SK-N-SH (cell line): ENCODE measurements around the gene FNDC1. TPM values are rescaled to one million over a fixed set of nuclear protein-coding genes. Genes with fewer than 3 reads are reported as not detected.
A peak's percentile ranks its signal among the peaks of the same experiment; 100 is the strongest.

ENCODE experiments used
- CTCF ChIA-PET: fragments of 300-600, 350-600 bp; formaldehyde crosslinking; extraction: SDS; loops from one replicate; lab custom pipeline; 2021; lab: Yijun Ruan, JAX
- POLR2A ChIA-PET: fragments of 350-600 bp; sonication (Branson Sonifier 250); formaldehyde crosslinking; extraction: SDS; loops from one replicate; lab custom pipeline; 2020; ENCODE audit warnings: antibody characterized with exemption, inconsistent platforms; lab: Yijun Ruan, JAX
- DNase-seq: peaks from one replicate; pipeline ENCODE4 v3.0.0; 2012
- H2AFZ ChIP-seq: fragments of 200-600 bp; sonication (generic); 2 replicates; pipeline ENCODE4 v1.8.1; 2016; ENCODE audit warnings: antibody characterized with exemption, mild to moderate bottlenecking, low read depth
- H3F3A ChIP-seq: fragments of 200-600 bp; sonication (generic); replicated peaks from 2 replicates; pipeline ENCODE3; 2016; ENCODE audit warnings: antibody characterized with exemption, mild to moderate bottlenecking; ENCODE audit not compliant: insufficient read depth
- H3K27ac ChIP-seq, 2 experiments: fragments of 200-500 bp in 1 of 2; fragments of 200-600 bp in 1 of 2; sonication (Bioruptor generic) in 1 of 2; sonication (generic), shearing (Covaris generic) in 1 of 2; 2 replicates each; pipeline versions ENCODE4 v1.5.1 to v1.6.1; 2014 to 2016; ENCODE audit warnings: low read depth in 2 of 2, inconsistent platforms in 1 of 2, low read length in 1 of 2, mild to moderate bottlenecking in 1 of 2, mixed read lengths in 1 of 2
- H3K27me3 ChIP-seq: fragments of 200-600 bp; sonication (generic), shearing (Covaris generic); 2 replicates; pipeline ENCODE4 v1.6.1; 2016; ENCODE audit warnings: mixed run types; ENCODE audit not compliant: insufficient read depth
- H3K36me3 ChIP-seq, 2 experiments: fragments of 200-500 bp in 1 of 2; fragments of 200-600 bp in 1 of 2; sonication (Bioruptor generic) in 1 of 2; sonication (generic) in 1 of 2; replicated peaks in 1 of 2; 2 replicates each; pipeline versions ENCODE3 to v1.5.1; 2014 to 2016; ENCODE audit warnings: low read length in 1 of 2, mild to moderate bottlenecking in 1 of 2; ENCODE audit not compliant: insufficient read depth in 2 of 2, control insufficient read depth in 1 of 2
- H3K4me1 ChIP-seq, 2 experiments: fragments of 200-500 bp in 1 of 2; fragments of 200-600 bp in 1 of 2; sonication (Bioruptor generic) in 1 of 2; sonication (generic), shearing (Covaris generic) in 1 of 2; 2 replicates each; pipeline versions ENCODE4 v1.5.1 to v1.6.1; 2014 to 2016; ENCODE audit warnings: low read depth in 1 of 2, low read length in 1 of 2, mixed run types in 1 of 2; ENCODE audit not compliant: insufficient read depth in 2 of 2, control insufficient read depth in 1 of 2
- H3K4me2 ChIP-seq: fragments of 200-600 bp; sonication (generic), shearing (Covaris generic); 2 replicates; pipeline ENCODE4 v1.6.1; 2017; ENCODE audit warnings: mixed run types
- H3K4me3 ChIP-seq, 2 experiments: fragments of 200-500 bp in 1 of 2; fragments of 200-600 bp in 1 of 2; sonication (Bioruptor generic) in 1 of 2; sonication (generic), shearing (Covaris generic) in 1 of 2; 2 replicates each; pipeline versions ENCODE4 v1.5.1 to v1.8.1; 2014 to 2016; ENCODE audit warnings: low read depth in 2 of 2, inconsistent platforms in 1 of 2, low read length in 1 of 2, mild to moderate bottlenecking in 1 of 2, mixed read lengths in 1 of 2, moderate library complexity in 1 of 2
- H3K79me2 ChIP-seq: fragments of 200-600 bp; sonication (generic); 2 replicates; pipeline ENCODE4 v1.8.1; 2017; ENCODE audit warnings: mild to moderate bottlenecking; ENCODE audit not compliant: insufficient read depth
- H3K9ac ChIP-seq: fragments of 200-600 bp; sonication (generic); 2 replicates; pipeline ENCODE4 v1.6.1; 2017; ENCODE audit warnings: mixed run types
- H3K9me2 ChIP-seq: fragments of 200-600 bp; sonication (generic); 2 replicates; pipeline ENCODE4 v1.6.1; 2017; ENCODE audit warnings: mixed run types
- H3K9me3 ChIP-seq: fragments of 200-600 bp; sonication (generic); 2 replicates; pipeline ENCODE4 v1.6.1; 2017; ENCODE audit warnings: mixed run types, mild to moderate bottlenecking, moderate library complexity
- H4K20me1 ChIP-seq: fragments of 200-600 bp; sonication (generic); 2 replicates; pipeline ENCODE4 v1.6.1; 2017; ENCODE audit warnings: mild to moderate bottlenecking, mixed run types; ENCODE audit not compliant: insufficient read depth
- CTCF ChIP-seq: fragments of 200-600 bp; sonication (generic); IDR thresholded peaks from 2 replicates; pipeline ENCODE4 v1.6.1; 2017; ENCODE audit warnings: antibody characterized with exemption, mild to moderate bottlenecking, moderate library complexity
- ELF1 ChIP-seq: IDR thresholded peaks from 2 replicates; pipeline ENCODE4 v1.4.0; 2012
- EP300 ChIP-seq, 2 experiments: IDR thresholded peaks; 2 replicates each; pipeline versions ENCODE4 v1.4.0 to v1.6.1; 2012; ENCODE audit warnings: borderline replicate concordance in 1 of 2, low read depth in 1 of 2, low read length in 1 of 2
- FOXJ3 ChIP-seq: sonication (generic); formaldehyde crosslinking; IDR thresholded peaks from 2 replicates; pipeline ENCODE4 v1.5.1; 2020; ENCODE audit warnings: mild to moderate bottlenecking, missing genetic modification reagents
- FOXM1 ChIP-seq: IDR thresholded peaks from 2 replicates; pipeline ENCODE4 v1.4.0; 2012; ENCODE audit warnings: low read depth, mild to moderate bottlenecking
- GATA2 ChIP-seq: sonication (generic); formaldehyde crosslinking; IDR thresholded peaks from 2 replicates; pipeline ENCODE4 v1.5.0; 2020; ENCODE audit warnings: mild to moderate bottlenecking, missing genetic modification reagents
- IRF3 ChIP-seq: fragments of 150-350 bp; IDR thresholded peaks from 2 replicates; pipeline ENCODE4 v1.6.1; 2016; ENCODE audit warnings: mild to moderate bottlenecking, low read depth, low read length
- JUND ChIP-seq: IDR thresholded peaks from 2 replicates; pipeline ENCODE4 v1.4.0; 2012
- MAX ChIP-seq: IDR thresholded peaks from 2 replicates; pipeline ENCODE4 v1.4.0; 2012; ENCODE audit warnings: low read depth
- MEF2A ChIP-seq: IDR thresholded peaks from 2 replicates; pipeline ENCODE4 v1.4.0; 2012; ENCODE audit warnings: low read depth, borderline replicate concordance
- MXI1 ChIP-seq: IDR thresholded peaks from 2 replicates; pipeline ENCODE4 v1.6.1; 2012; ENCODE audit warnings: mild to moderate bottlenecking, low read depth, low read length, improper control_type of control experiment
- NRF1 ChIP-seq: IDR thresholded peaks from 2 replicates; pipeline ENCODE4 v1.6.1; 2012; ENCODE audit warnings: low read depth, mild to moderate bottlenecking, low read length
- PBX3 ChIP-seq: IDR thresholded peaks from 2 replicates; pipeline ENCODE4; 2012
- RAD21 ChIP-seq: IDR thresholded peaks from 2 replicates; pipeline ENCODE4 v1.6.1; 2012; ENCODE audit warnings: mild to moderate bottlenecking, low read length
- RFX5 ChIP-seq: IDR thresholded peaks from 2 replicates; pipeline ENCODE4 v1.6.1; 2012; ENCODE audit warnings: mild to moderate bottlenecking, improper control_type of control experiment, low read length
- RXRA ChIP-seq: IDR thresholded peaks from 2 replicates; pipeline ENCODE4 v1.4.0; 2012; ENCODE audit warnings: low read depth, mild to moderate bottlenecking, borderline replicate concordance
- SIN3A ChIP-seq: IDR thresholded peaks from 2 replicates; pipeline ENCODE4 v1.6.1; 2012; ENCODE audit warnings: low read depth, mild to moderate bottlenecking, low read length, moderate library complexity, borderline replicate concordance
- SMC3 ChIP-seq: IDR thresholded peaks from 2 replicates; pipeline ENCODE4 v1.6.1; 2012; ENCODE audit warnings: low read depth, low read length, improper control_type of control experiment
- WGBS: methylation state at CpG from one replicate; pipeline ENCODE4 v1.1.6; 2017; ENCODE audit warnings: low lambda C conversion rate; 5-methylcytosine and 5-hydroxymethylcytosine counted together
- polyA plus RNA-seq, 3 experiments: library from polyadenylated mRNA; depleted of rRNA; stranded (reverse); fragments of >200 nt; gene quantifications; 2 replicates each; pipeline ENCODE4 v1.2.3, GENCODE V29; 2012

The FNDC1 gene
- polyA plus RNA-seq, 1 of the 3 experiments (the other 2 are of a cell fraction): not detected

GRCh38 chr6:159151266-159151855, 17.8 kb upstream of the FNDC1 start:
- H3K27ac ChIP-seq: no peak overlapping the region
- no peaks in the 10 kb centered on the region for H3K9me2 ChIP-seq
- H3K9ac ChIP-seq: no peak overlapping the region
- no peaks in the 10 kb centered on the region for H3F3A ChIP-seq
- H3K4me3 ChIP-seq: no peak overlapping the region
- H3K36me3 ChIP-seq: no peaks in the 10 kb centered on the region
- H3K4me1 ChIP-seq: no peaks in the 10 kb centered on the region
- peaks cover 24% of the 10 kb centered on the region; the same call in 1 of the 2 replicates for H3K27me3 ChIP-seq
- H3K4me2 ChIP-seq: no peak overlapping the region
- DNase-seq: peak; percentile 60
- H2AFZ ChIP-seq: no peak overlapping the region
- ChIA-PET CTCF (interaction anchor here (0.7 to 7.5 kb wide), 11 partner anchors 9 to 133 kb away, joined by 3 to 72 read pairs (median 5); partner anchors contain the start of gene FNDC1), POLR2A (no interaction called here)
- no peaks in the 10 kb centered on the region for H3K79me2 ChIP-seq
- no peak for TF ChIP-seq FOXJ3
- peak; percentile 85 for TF ChIP-seq CTCF
- no peak for TF ChIP-seq RXRA
- 0 out of 2 replicates have a peak, but pooled peaks have one; percentile 34 for TF ChIP-seq SMC3
- TF ChIP-seq RFX5: no peak
- TF ChIP-seq RAD21: peak; percentile 32; the same call in 1 of the 2 replicates
- H3K9me3 ChIP-seq: peaks cover 7% of the 10 kb centered on the region
- H4K20me1 ChIP-seq: no peaks in the 10 kb centered on the region
- 2% methylated on average over 7 of the region's 7 CpGs for WGBS

- WGBS: 7% methylated on average over 1 of the region's 1 CpG
- Histone ChIP-seq H3K4me1 (no peaks in the 10 kb centered on the region), H3K79me2 (no peaks in the 10 kb centered on the region), H2AFZ (no peak overlapping the region), H3K4me3 (no peak overlapping the region), H3K36me3 (no peaks in the 10 kb centered on the region), H4K20me1 (no peaks in the 10 kb centered on the region), H3K9me3 (peaks cover 8% of the 10 kb centered on the region), H3K9ac (no peak overlapping the region), H3K27ac (no peak overlapping the region), H3K27me3 (peaks cover 24% of the 10 kb centered on the region; the same call in 1 of the 2 replicates), H3F3A (no peaks in the 10 kb centered on the region), H3K4me2 (no peak overlapping the region), H3K9me2 (no peaks in the 10 kb centered on the region)
- DNase-seq: no peak
- ChIA-PET CTCF (interaction anchor here (0.7 to 7.5 kb wide), 11 partner anchors 8 to 134 kb away, joined by 3 to 72 read pairs (median 5); partner anchors contain the start of gene FNDC1), POLR2A (no interaction called here)
- TF ChIP-seq PBX3: no peak
- TF ChIP-seq FOXM1: no peak
- no peak for TF ChIP-seq RXRA
- TF ChIP-seq SIN3A: no peak
- TF ChIP-seq MAX: no peak
- no peak for TF ChIP-seq MEF2A
- TF ChIP-seq EP300 (IDR thresholded peaks at IDR 0.05; ENCODE audit: borderline replicate concordance in 1 of 2, low read depth in 1 of 2, low read length in 1 of 2): no peak
- TF ChIP-seq MXI1: no peak
- TF ChIP-seq JUND: no peak
- TF ChIP-seq ELF1: no peak
- TF ChIP-seq RAD21: no peak
- no peak for TF ChIP-seq NRF1
- TF ChIP-seq IRF3: no peak
- no peak for TF ChIP-seq GATA2
- no peak for TF ChIP-seq SMC3
Measured at GRCh38 chr6:159152041-159152440, 17.2 kb upstream of the FNDC1 start.
